Stimulated activated CD8-positive, alpha-beta memory T cell treated with anti-CD3 and anti-CD28 coated beads, Interleukin-4, amount 100 ng/mL, for 4 hours (primary cell): ENCODE measurements around the gene HNRNPUL2.
A peak's percentile ranks its signal among the peaks of the same experiment; 100 is the strongest.

Experiments used
- DNase-seq, 2 donors: peaks; one replicate each; pipeline ENCODE4 v3.0.0-alpha.2; 2020; ENCODE audit warnings: low read depth in 2 of 2, low spot score in 1 of 2

Gene HNRNPUL2

DNA sequence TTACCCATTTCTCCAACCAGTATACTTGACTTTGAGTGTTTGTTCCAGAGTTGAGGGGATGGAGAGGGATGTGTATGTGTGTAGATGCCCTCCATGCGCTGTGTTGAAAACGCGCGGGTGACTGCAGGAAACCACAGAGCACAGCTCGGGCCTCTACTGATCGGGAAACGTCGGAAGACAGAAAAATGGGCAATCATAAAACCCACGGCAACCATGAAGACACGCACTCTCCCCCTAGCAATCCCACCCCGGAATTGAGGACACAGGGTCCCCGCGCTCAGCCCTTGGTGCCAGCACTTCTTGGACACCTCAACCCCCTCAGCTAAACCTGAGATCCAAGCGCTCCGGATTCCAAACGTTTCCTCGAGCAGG lies 56.0 kb downstream of the HNRNPUL2 start:
- DNase-seq = no peak

DNA sequence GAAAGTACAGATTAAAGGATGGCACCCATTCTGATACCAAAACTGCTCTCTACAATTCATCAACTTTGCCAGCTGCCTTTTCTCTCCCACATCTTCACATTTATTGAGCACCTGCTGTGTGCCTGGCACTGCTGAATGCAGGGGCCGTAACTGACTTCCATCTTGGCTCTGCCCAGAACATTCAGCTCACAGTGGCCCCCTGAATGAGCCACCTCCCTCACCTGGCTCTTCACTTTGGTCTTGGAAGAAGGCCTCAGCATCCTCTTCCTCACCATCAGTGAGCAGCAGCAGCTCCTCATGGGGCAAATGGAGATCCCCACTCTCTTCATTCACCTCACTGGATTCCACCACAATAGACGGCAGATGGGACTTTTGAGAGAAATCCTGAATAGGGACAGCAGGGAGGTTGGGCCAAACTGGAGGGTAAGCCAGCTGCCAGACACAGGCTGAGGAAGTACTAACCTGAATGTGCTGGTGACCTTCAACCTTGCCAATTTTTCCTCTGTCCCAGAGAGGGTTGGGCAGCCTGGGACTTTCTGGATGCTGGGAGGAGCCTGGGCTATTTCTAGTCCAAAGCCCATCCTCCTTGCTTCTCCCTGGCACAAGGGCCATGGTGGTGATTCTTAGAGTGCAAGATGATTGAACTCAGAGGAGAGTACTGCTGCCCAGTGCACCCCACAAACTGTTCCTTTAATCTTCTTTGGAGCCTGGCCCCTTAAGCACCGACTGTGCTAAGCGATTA lies 57.7 kb downstream of the HNRNPUL2 start:
- DNase-seq = no peak

DNA sequence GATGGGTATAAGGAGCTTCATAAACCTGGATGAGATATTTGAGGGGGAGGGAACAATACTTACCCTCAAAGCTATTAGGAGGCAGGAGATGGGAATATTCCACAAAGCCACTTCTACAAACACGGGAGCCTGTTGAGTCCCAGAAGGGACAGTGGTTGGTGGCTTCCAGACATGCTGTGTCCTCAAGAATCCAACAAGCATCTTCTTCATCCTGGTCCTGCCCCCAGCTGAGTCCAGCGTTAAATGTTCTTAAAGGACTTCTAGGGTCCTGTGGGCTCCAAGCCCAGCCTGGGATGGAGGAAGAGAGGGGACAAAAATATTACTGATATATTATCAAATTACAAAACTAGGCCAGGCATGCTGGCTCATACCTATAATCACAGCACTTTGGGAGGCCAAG lies 59.8 kb downstream of the HNRNPUL2 start:
- no peak for DNase-seq

DNA sequence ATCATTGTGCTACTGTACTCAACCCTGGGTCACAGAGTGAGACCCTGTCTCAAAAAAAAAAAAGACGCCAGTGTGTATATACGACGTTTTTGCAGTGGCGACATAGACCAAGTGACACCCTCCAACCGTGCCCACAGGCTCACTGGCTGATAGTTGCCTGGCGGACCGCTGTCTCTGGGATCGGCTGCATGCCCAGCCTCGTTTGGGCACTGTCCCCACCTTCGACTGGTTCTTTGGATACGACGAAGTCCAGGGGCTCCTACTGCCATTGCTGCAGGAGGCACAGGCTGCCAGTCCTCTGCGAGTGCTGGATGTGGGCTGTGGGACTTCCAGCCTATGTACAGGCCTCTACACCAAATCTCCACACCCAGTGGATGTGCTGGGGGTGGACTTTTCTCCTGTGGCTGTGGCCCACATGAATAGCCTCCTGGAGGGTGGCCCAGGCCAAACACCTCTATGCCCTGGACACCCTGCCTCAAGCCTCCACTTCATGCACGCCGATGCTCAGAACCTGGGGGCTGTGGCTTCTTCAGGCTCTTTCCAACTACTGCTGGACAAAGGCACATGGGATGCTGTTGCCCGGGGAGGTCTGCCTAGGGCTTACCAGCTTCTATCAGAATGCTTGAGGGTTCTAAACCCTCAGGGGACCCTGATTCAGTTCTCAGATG lies 60.9 kb downstream of the HNRNPUL2 start:
- no peak for DNase-seq

GRCh38 chr11:62665599-62666258 lies 61.5 kb downstream of the HNRNPUL2 start:
- DNase-seq = peak in 1 of 2 donors; percentile 64

DNA sequence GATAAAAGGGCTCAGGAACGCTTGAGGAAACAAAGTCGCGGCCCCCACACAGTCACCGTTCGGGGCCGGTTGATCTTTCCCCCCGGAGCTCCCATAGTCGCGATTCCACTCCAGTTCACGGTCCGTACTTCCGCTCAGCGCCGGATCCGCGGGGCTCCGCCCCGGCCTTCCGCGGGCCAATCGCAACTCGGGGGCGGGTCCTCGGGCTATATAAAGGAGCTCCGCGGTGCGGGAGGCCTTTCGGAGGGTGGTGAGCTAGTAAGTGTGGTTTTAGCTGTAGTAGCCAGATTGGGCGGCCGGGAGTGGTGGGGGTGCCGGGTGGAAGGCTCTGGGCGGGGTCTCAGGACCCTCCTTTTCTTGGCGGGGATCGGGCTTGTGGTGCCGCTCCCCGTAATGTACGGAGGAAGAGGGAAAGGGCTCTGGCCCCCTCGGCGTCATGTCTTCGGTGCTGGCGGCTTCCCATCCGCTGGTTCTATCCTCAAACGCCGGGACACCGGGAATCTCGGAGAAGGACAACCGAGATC lies 62.1 kb downstream of the HNRNPUL2 start, which contains the start of the genes C11orf98 and CSKMT:
Gene C11orf98 (minus strand): TSS at position 136 of the 524 bp plus-strand sequence. CDS start 41 bp downstream, at position 95.
Gene CSKMT (plus strand): TSS at position 238 of the 524 bp plus-strand sequence. CDS start 568 bp downstream, outside the sequence.
- peak; percentile 91 to 92 for DNase-seq

GRCh38 chr11:62664405-62665074 lies 62.7 kb downstream of the HNRNPUL2 start:
- DNase-seq = no peak
